NCI-H1930 (cell line): ENCODE measurements around the gene PHF14.
A peak's percentile ranks its signal among the peaks of the same experiment; 100 is the strongest.

Experiments used
- DNase-seq, 2 experiments: peaks; one replicate each; lab custom pipeline; 2025; lab: John Stamatoyannopoulos, UW

The PHF14 gene

GRCh38 chr7:11212080-11212711 lies 238.5 kb downstream of the PHF14 start:
- peak; percentile 14 to 58 for DNase-seq

- DNase-seq: no peak
These were observed 239.1 kb downstream of the PHF14 start for GRCh38 chr7:11212816-11213215.

GRCh38 chr7:11213266-11213665 lies 239.6 kb downstream of the PHF14 start:
- no peak for DNase-seq

- DNase-seq: no peak
These were observed 242.6 kb downstream of the PHF14 start for GRCh38 chr7:11216276-11216675.

GRCh38 chr7:11217848-11218565 lies 244.3 kb downstream of the PHF14 start:
- DNase-seq: no peak
